ENCODE results near the gene ZNF24. TPM values are rescaled to one million over a fixed set of nuclear protein-coding genes. Genes with fewer than 3 reads are reported as not detected.

Gene ZNF24
- polyA plus RNA-seq (ENCODE audit: insufficient read length in 12 of 12) = 10 to 100 TPM in 11 of 12 donors, not detected in 1; 29.7 to 43.1 (median 38.9) TPM
- long read RNA-seq, donor 1, full-length matches to known transcripts = 25 of 33 reads
- long read RNA-seq, donor 1, partial matches to known transcripts = 8 of 33 reads
- long read RNA-seq, donor 1, other reads (novel, unspliced or antisense) = 0 of 33 reads
- long read RNA-seq, donor 2, full-length matches to known transcripts = 13 of 13 reads
- long read RNA-seq, donor 2, partial matches to known transcripts = 0 of 13 reads
- long read RNA-seq, donor 2, other reads (novel, unspliced or antisense) = 0 of 13 reads
- long read RNA-seq, donor 3, full-length matches to known transcripts = 9 of 9 reads
- long read RNA-seq, donor 3, partial matches to known transcripts = 0 of 9 reads
- long read RNA-seq, donor 3, other reads (novel, unspliced or antisense) = 0 of 9 reads
- long read RNA-seq, donor 4, full-length matches to known transcripts = 9 of 9 reads
- long read RNA-seq, donor 4, partial matches to known transcripts = 0 of 9 reads
- long read RNA-seq, donor 4, other reads (novel, unspliced or antisense) = 0 of 9 reads
- long read RNA-seq, donor 5, full-length matches to known transcripts = 24 of 49 reads
- long read RNA-seq, donor 5, partial matches to known transcripts = 25 of 49 reads
- long read RNA-seq, donor 5, other reads (novel, unspliced or antisense) = 0 of 49 reads
- long read RNA-seq, donor 6, full-length matches to known transcripts = 10 of 10 reads
- long read RNA-seq, donor 6, partial matches to known transcripts = 0 of 10 reads
- long read RNA-seq, donor 6, other reads (novel, unspliced or antisense) = 0 of 10 reads
- long read RNA-seq, donor 7, full-length matches to known transcripts = 7 of 7 reads
- long read RNA-seq, donor 7, partial matches to known transcripts = 0 of 7 reads
- long read RNA-seq, donor 7, other reads (novel, unspliced or antisense) = 0 of 7 reads
- long read RNA-seq, donor 8, full-length matches to known transcripts = 16 of 34 reads
- long read RNA-seq, donor 8, partial matches to known transcripts = 18 of 34 reads
- long read RNA-seq, donor 8, other reads (novel, unspliced or antisense) = 0 of 34 reads
- long read RNA-seq, donor 9, full-length matches to known transcripts = 9 of 9 reads
- long read RNA-seq, donor 9, partial matches to known transcripts = 0 of 9 reads
- long read RNA-seq, donor 9, other reads (novel, unspliced or antisense) = 0 of 9 reads
- long read RNA-seq, donor 10, full-length matches to known transcripts = 17 of 33 reads
- long read RNA-seq, donor 10, partial matches to known transcripts = 16 of 33 reads
- long read RNA-seq, donor 10, other reads (novel, unspliced or antisense) = 0 of 33 reads
- long read RNA-seq, donor 11, full-length matches to known transcripts = 11 of 19 reads
- long read RNA-seq, donor 11, partial matches to known transcripts = 8 of 19 reads
- long read RNA-seq, donor 11, other reads (novel, unspliced or antisense) = 0 of 19 reads

DNA sequence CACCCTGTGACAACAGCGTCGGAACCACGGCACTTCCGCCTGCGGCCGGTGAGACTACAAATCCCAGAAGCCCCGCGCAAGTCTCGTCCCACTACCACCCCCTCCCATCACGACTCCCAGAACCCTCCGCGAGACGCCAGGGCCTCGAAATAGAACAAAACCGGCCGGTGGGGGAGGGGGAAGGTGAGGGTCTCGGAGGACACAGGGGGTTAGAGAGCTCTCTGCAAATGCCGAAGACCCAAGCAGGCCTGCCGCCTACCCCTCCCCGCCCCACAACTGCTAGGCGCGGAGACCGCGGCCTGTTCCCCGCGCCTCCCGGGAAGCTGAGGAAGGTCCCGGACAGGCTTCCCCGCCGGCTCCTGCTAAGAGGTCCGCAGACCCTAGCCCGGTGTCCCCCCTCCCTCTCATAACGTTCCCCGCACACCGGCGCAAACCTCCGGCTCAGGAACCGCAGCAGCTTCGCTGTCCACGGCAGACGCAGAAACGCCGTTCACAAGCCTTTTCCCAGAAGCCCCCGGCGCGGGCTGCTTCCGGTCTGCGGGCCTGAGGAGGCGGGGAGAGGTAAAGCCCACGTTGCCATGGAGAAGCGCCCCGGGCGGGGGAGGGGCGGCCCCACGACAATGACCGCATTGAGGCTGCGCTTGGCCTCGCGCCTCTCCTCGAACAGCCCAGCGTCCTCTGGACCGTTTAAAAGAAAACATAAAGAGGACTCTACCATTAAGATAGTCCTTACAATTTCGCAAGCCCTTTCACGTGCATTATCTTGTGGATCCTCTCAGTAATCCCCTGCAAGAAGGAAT, at the start of gene ZNF24:
Gene ZNF24 (minus strand): TSS at position 485 of the 800 bp plus-strand sequence. CDS start 3,770 bp downstream, outside the sequence.
- DNase-seq = peak; percentile 97

DNA sequence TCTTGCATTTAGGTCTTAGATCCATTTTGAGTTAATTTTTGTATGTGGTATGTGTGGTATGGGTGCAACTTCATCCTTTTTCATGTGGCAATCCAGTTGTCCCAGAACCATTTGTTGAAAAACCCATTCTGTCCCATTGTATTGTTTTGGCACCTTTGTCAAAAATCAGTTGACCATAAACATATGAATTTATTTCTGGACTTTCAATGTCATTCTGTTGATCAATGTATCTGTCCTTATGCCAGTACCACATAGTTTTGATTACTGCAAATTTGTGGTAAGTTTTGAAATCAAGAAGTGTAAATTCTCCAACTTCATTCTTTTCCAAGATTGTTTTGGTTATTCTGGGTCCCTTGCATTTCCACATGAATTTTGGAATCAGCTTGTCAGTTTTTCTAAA, 49.5 kb upstream of the ZNF24 start:
- DNase-seq = no peak

DNA sequence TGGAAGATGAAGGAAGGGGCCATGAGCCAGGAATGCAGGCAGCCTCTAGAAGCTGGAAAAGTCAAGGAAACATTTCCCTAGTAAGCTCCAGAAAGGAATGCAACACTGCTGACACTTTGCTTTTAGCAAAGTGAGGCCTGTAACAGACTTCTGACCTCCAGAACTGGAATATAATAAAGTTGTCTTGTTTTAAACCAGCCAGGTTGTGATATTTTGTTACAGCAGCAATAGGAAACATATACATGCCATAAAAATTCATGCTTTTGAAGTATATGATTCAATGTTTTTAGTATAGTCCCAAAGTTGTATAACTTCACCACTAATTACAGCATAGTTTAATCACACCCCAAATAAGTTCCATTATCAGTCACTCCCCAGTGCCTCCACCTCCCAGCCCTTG, 48.2 kb upstream of the ZNF24 start:
- no peak for DNase-seq

DNA sequence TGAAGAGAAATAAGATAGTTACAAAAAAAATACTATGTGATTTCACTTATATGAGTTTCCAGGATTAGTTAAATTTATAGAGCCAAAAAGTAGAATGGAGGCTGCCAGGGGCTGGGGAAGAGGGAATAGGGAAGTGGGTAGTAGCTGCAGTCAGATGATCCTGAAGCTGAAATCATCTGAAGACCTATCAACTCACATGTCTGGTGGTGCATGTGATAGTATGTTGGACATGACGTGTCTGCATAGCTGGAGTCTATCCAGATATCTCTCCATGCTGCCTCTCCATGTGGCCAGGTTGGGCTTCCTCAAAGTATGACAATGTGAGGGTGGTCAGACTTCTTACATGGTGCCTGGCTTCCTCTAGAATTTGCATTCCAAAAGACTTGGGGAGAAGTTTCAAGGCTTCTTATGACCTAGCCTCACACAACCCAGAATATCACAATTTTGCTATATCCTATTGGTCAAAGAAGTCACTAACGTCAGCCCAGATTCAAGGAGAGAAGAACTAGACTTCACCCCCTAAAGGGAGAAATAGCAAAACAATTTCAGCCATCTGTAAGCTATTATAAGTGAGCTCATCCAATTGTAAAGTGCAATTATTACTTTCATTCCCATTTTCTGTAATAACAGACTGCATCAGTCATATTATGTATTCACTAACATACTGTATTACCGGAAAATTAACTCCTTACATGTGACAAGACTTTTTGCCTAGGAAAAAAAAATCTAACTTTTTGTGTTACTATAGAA, 46.9 kb upstream of the ZNF24 start:
- DNase-seq = peak; percentile 38

DNA sequence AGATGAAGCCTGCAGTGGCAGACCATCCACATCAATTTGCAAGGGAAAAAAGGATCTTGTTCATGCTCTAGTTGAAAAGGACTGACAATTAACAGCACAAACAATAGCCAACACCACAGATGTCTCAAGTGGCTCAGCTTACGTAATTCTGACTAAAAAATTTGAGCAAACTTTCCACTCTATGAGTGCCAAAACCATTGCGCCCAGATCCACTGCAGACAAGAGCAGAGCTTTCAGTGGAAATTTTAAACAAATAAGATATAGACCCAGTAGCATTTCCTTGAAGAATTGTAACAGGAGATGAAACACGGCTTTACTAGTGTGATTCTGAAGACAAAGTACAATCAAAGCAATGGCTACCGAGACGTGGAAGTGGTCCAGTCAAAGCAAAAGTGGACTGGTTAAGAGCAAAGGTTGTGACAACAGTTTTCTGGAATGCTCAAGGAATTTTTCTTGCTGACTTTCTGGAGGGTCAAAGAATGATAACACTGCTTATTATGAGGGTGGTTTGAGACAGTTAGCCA, 44.9 kb upstream of the ZNF24 start:
- peak; percentile 49 for DNase-seq

DNA sequence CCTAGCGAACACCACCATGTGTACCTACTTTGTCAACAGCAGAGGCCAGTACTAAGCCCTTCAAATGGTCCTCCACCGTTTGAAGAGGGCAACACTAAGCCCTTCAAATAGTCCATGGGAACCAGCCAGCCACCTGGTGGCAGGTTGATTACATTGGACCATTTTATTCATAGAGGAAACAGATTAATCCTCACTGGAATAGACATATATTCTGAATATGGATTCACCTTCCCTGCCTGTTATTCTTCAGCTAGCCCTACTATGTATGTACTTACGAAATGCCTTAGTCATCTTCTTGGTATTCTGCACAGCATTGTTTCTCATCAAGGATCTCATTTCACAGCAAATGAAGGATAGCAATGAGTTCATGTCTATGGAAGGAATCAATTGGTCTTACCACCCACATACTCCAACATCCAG, 42.9 kb upstream of the ZNF24 start:
- DNase-seq = no peak

- DNase-seq = peak; percentile 73
Observed at GRCh38 chr18:35386600-35387100, 42.4 kb upstream of the ZNF24 start.

DNA sequence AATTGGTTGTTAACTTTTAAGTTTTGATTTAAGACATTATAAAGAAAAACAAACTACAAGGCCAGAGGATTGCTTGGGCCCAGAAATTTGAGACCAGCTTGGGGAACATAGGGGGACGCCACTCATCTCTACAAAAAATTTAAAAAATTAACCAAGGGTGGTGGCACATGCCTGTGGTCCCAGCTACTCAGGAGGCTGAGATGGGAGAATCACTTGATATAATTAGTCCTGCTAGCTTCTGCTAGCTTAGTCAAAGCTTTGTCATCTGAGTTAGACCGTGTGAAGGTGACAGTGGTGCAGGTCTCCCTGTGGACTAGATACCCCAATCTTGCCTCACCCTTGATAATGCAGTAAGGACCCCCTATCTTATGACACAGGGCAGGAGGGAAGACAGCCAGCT, 38.9 kb upstream of the ZNF24 start:
- DNase-seq = no peak

- DNase-seq = no peak
Observed at GRCh38 chr18:35379421-35379820, 35.2 kb upstream of the ZNF24 start.

DNA sequence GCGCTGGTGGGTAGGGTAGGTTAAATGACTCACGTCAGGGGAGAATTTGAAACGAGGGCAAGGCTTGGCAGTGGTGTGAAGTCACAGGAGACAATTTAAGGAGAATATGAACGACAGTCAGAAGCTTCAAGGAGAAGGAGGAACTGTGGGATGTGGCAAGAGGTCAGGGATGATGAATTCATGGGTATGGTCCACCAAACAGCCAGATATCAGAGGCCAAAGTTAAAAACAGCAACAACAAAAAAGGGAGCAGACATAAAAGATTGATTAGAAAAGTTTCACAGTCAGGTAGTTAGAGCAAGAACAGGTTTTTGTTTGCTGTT, 34.3 kb upstream of the ZNF24 start:
- no peak for DNase-seq

- no peak for DNase-seq
Observed at GRCh38 chr18:35377875-35378573, 33.8 kb upstream of the ZNF24 start.

DNA sequence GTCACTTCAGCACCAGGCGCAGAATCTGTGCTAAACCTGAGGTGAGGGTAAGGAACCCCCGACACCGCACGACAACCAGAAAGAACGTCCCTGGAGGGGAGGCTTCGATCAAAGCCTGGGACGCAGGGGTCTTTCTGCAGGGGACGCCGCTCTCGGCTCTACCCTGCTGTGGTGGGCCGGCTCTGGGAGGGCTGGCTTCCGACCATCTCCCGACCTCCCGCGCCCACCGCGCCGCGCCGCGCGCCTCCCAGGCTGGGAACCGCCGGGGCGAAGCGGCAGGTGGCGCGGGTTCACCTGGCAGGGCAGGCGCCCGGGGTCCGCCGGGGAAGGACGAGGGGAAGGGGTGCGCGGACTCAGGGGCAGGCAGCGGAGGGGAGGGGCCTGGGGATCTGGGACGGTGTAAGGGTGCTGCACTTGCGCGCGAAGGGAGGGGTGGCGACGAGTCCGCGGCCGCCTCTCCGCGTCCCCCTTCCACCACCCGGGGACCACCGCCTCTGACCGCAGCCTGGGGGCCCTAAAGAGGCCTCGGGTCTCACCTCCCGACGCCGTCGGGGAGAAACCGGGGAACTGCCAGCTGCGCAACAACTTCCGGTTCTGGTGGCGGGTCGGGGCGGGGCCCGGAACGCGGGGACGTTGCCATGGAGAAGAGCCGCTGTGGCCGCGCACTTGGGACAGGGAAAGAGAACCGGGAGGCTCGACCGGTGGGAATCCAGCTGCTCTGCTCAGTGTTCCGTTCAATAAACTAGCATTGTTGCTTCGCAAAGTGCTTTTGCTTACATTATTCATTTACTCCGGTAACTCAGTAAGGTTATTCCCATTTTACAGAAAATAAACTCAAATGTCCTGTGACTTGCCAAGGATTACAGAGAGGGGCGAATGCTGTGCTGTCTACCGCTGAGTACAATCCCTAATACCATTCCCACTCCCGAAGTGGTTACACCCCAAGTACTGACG, 32.8 kb upstream of the ZNF24 start, which contains the start of gene ZNF396:
Gene ZNF396 (minus strand): TSS at position 596 of the 954 bp plus-strand sequence. CDS start 3,045 bp downstream, outside the sequence.
- peak; percentile 72 for DNase-seq

DNA sequence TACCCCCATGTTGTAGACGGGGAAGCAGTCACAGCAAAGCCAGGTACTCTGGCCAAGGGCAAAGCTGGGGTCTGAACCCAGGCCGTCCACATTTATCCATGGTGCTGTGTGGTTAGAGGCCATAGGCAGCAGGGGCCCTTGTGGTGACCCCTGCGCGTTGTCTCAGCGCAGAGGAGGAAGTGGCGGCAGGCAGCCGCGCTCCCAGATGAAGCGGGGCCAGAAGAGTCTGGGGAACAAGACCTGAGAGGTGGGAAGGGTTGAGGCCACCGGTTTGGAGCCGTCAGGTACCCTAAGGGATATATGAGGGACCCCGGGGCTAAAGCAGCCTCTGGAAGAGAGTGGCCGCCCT, 32.1 kb upstream of the ZNF24 start:
- no peak for DNase-seq

DNA sequence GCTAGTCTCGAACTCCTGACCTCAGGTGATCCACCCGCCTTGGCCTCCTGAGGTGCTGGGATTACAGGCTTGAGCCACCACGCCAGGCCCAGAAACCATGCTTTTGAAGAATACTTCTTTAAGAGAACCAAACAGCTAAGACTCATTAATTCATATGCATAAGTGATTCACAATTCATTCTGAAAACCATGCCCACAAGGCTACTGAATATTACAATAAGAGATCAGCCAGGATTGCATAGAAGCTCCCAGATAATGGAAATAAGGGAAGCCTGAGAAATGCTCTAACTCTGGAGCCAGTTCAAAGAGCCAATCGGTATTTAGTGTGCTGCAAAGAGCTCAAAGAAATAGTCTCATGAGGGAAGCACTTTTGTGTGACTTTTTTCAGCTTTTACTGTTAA, 30.5 kb upstream of the ZNF24 start:
- no peak for DNase-seq

DNA sequence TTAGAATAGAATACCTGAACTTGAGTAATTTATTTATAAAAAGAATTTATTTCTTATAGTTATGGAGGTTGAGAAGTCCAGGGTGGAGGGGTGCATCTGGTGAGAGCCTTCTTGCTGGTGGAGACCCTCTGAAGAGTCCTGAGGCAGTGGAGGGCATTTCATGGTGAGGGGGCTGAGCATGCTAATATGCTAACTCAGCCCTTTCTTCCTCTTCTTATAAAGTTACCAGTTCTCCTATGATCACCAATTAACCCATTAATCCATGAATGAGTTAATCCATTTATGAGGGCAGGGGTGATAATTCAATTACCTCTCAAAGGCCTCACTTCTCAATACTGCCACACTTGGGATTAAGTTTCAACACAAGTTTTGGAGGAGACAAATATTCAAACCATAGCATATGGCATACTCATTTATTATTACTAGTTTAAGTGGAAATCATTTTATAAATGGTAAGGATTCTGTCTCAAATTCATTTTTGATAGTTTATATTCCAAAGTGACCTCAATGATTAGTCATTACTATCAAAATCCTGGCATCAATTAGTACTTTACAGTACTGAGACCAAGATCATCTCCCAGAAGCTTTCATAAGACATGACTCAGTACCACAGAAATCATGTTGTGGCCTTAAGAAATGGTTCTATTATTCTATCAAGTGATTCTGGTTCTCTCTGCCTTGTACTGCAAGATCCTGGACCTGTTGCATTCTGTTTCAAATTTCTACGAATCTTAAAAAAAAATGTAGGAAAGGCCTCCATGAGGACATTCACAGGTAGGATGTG, 27.4 kb upstream of the ZNF24 start:
- DNase-seq = no peak

DNA sequence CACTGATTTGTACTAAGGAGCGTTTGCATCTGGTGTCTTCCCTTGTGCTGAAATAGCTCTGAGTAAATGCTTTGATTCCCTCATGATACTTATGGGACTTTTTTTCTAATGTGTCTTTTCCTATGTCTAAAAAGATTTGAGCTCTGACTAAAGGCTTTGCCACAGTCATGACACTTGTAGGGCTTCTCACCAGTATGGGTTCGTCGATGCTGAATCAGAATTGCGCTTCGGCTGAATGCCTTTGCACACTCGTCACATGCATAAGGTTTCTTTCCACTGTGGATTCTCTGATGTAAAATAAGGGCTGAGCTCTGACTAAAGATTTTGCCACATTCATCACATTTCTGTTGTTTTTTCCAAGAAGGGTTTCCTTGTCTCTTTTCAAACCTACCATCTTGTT, 24.9 kb upstream of the ZNF24 start:
- no peak for DNase-seq

GRCh38 chr18:35368595-35368994, 24.4 kb upstream of the ZNF24 start:
- DNase-seq = no peak

All from muscle of arm (tissue), 14 donors.